Mesothelial cell of epicardium (in vitro differentiated cells): ENCODE results near the gene DUSP9. TPM values are rescaled to one million over a fixed set of nuclear protein-coding genes. Genes with fewer than 3 reads are reported as not detected.
A peak's percentile ranks its signal among the peaks of the same experiment; 100 is the strongest.

Experiments used
- DNase-seq, 2 experiments: peaks; one replicate each; pipeline ENCODE4 v3.0.0; 2021; ENCODE audit warnings: low spot score in 2 of 2; ENCODE audit not compliant: unreplicated experiment in 2 of 2
- H3K27ac Mint-ChIP-seq: 2 replicates; pipeline ENCODE4 v1.8.0; 2021; ENCODE audit warnings: mixed read lengths
- H3K27me3 Mint-ChIP-seq: 2 replicates; pipeline ENCODE4 v1.8.0; 2021; ENCODE audit warnings: low read depth, mixed read lengths
- H3K36me3 Mint-ChIP-seq: 2 replicates; pipeline ENCODE4 v1.8.0; 2021; ENCODE audit warnings: mixed read lengths
- H3K4me1 Mint-ChIP-seq: 2 replicates; pipeline ENCODE4 v1.8.0; 2021; ENCODE audit warnings: mixed read lengths
- H3K4me3 Mint-ChIP-seq: 2 replicates; pipeline ENCODE4 v1.8.0; 2021; ENCODE audit warnings: mild to moderate bottlenecking, moderate library complexity, mixed read lengths
- H3K9me3 Mint-ChIP-seq: 2 replicates; pipeline ENCODE4 v1.8.0; 2021; ENCODE audit warnings: mixed read lengths
- CTCF ChIP-seq: fragments of 200-600 bp; sonication (generic); IDR thresholded peaks from one replicate; pipeline ENCODE4 v1.5.0; 2021; ENCODE audit warnings: antibody characterized with exemption; ENCODE audit not compliant: unreplicated experiment
- total RNA-seq: library from RNA; stranded (reverse); gene quantifications from 3 replicates; pipeline ENCODE4 v1.2.1, GENCODE V29; 2021

The DUSP9 gene
- total RNA-seq, 1 donor from 2014 or later, result 3.7 TPM

GRCh38 chrX:153643431-153644351 lies 3.3 kb upstream of the DUSP9 start:
- no peak for DNase-seq
- Mint-ChIP-seq H3K9me3 (peaks cover 3% of the 10 kb centered on the region), H3K4me1 (peaks cover 11% of the 10 kb centered on the region), H3K27ac (no peak overlapping the region), H3K4me3 (peak overlapping the region; percentile 54), H3K27me3 (peaks cover 66% of the 10 kb centered on the region), H3K36me3 (no peaks in the 10 kb centered on the region)
- peak; percentile 16 for TF ChIP-seq CTCF

GRCh38 chrX:153644356-153645125 lies 2.5 kb upstream of the DUSP9 start:
- Mint-ChIP-seq H3K27ac (no peak overlapping the region), H3K9me3 (peaks cover 3% of the 10 kb centered on the region), H3K4me3 (peak overlapping the region; percentile 48), H3K27me3 (peaks cover 69% of the 10 kb centered on the region), H3K4me1 (peaks cover 9% of the 10 kb centered on the region), H3K36me3 (no peaks in the 10 kb centered on the region)
- no peak for TF ChIP-seq CTCF
- no peak for DNase-seq

GRCh38 chrX:153645151-153645550 lies 1.9 kb upstream of the DUSP9 start:
- H3K9me3 Mint-ChIP-seq, result peaks cover 3% of the 10 kb centered on the region
- no peak overlapping the region for H3K4me3 Mint-ChIP-seq
- H3K27me3 Mint-ChIP-seq, result peaks cover 68% of the 10 kb centered on the region
- peaks cover 9% of the 10 kb centered on the region for H3K4me1 Mint-ChIP-seq
- H3K36me3 Mint-ChIP-seq, result no peaks in the 10 kb centered on the region
- peak in 1 of 2 experiments; percentile 31 for DNase-seq
- TF ChIP-seq CTCF, result no peak
- no peak overlapping the region for H3K27ac Mint-ChIP-seq

- no peak for TF ChIP-seq CTCF
- no peak overlapping the region for H3K4me3 Mint-ChIP-seq
- no peak for DNase-seq
- H3K9me3 Mint-ChIP-seq, result peaks cover 3% of the 10 kb centered on the region
- H3K27ac Mint-ChIP-seq, result no peak overlapping the region
- peaks cover 7% of the 10 kb centered on the region for H3K4me1 Mint-ChIP-seq
- no peaks in the 10 kb centered on the region for H3K36me3 Mint-ChIP-seq
- peaks cover 61% of the 10 kb centered on the region for H3K27me3 Mint-ChIP-seq
These were observed 998 bp upstream of the DUSP9 start for GRCh38 chrX:153645921-153646488.

GRCh38 chrX:153647461-153648357 lies 706 bp downstream of the DUSP9 start:
- Mint-ChIP-seq H3K4me1 (peaks cover 3% of the 10 kb centered on the region), H3K9me3 (no peaks in the 10 kb centered on the region), H3K4me3 (peak overlapping the region; percentile 24), H3K27me3 (peaks cover 53% of the 10 kb centered on the region), H3K36me3 (no peaks in the 10 kb centered on the region), H3K27ac (no peak overlapping the region)
- peak in 1 of 2 experiments; percentile 36 for DNase-seq
- no peak for TF ChIP-seq CTCF
